ENCODE measurements around the gene LHFPL2. TPM values are rescaled to one million over a fixed set of nuclear protein-coding genes. Genes with fewer than 3 reads are reported as not detected.

The LHFPL2 gene
- total RNA-seq, 1 experiment from 2014 or later = 43.6 TPM

DNA sequence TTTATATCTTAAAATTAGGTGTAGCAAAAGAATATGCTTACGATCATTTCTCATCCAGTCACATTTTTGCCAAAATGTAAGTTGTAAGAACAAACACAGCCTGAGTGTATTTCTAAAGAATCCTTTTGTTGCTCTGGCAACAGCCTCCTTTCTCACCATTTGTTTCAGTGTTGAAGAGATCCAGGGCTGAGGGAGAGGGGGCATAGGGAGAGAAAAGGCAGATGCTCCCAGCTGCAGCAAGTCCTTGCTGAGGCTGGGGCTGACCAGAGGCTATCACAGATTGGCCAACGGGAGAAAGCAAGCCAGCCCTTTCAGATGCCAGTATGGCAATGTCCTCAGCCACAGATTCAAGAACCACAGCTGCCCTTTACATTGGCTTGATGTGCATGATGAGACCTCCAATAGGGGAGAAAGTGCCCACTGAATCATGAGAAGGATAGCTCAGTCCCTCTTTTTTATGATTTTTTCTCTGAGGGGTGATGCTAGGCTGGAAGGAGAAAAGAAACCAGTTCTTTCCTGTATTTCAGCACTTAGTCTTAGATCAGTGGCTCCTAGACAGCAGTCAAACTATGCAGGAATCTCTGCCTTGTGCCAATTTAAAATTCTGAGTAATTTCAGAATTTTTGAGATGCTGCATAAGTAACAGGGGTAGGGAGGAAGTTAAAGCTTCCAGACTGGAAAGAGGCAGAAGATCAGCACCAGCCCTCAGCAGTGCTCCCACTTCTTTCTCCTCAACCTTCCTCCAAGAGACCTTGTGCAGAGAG is 142.1 kb downstream of the LHFPL2 start:
- Mint-ChIP-seq H3K9me3 (ENCODE audit: low read depth, unreplicated experiment) (no peaks in the 10 kb centered on the region), H3K4me3 (ENCODE audit: low read depth, unreplicated experiment) (no peak overlapping the region), H3K4me1 (ENCODE audit: low read depth, unreplicated experiment) (peaks cover 86% of the 10 kb centered on the region), H3K27ac (ENCODE audit: unreplicated experiment) (no peak overlapping the region), H3K36me3 (ENCODE audit: insufficient read depth, unreplicated experiment) (peaks cover 10% of the 10 kb centered on the region), H3K27me3 (ENCODE audit: unreplicated experiment) (no peaks in the 10 kb centered on the region)
- intact Hi-C loops (cut with micrococcal nuclease; ENCODE audit: unreplicated experiment) = no loop called here
- CTCF ChIA-PET = no interaction called here
- no peak for DNase-seq
- TF ChIP-seq, protein P1, sequence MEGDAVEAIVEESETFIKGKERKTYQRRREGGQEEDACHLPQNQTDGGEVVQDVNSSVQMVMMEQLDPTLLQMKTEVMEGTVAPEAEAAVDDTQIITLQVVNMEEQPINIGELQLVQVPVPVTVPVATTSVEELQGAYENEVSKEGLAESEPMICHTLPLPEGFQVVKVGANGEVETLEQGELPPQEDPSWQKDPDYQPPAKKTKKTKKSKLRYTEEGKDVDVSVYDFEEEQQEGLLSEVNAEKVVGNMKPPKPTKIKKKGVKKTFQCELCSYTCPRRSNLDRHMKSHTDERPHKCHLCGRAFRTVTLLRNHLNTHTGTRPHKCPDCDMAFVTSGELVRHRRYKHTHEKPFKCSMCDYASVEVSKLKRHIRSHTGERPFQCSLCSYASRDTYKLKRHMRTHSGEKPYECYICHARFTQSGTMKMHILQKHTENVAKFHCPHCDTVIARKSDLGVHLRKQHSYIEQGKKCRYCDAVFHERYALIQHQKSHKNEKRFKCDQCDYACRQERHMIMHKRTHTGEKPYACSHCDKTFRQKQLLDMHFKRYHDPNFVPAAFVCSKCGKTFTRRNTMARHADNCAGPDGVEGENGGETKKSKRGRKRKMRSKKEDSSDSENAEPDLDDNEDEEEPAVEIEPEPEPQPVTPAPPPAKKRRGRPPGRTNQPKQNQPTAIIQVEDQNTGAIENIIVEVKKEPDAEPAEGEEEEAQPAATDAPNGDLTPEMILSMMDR (IDR thresholded peaks at IDR 0.05; ENCODE audit: unreplicated experiment) = no peak
- no TSS peak for BruUV-seq (replicated peaks)

DNA sequence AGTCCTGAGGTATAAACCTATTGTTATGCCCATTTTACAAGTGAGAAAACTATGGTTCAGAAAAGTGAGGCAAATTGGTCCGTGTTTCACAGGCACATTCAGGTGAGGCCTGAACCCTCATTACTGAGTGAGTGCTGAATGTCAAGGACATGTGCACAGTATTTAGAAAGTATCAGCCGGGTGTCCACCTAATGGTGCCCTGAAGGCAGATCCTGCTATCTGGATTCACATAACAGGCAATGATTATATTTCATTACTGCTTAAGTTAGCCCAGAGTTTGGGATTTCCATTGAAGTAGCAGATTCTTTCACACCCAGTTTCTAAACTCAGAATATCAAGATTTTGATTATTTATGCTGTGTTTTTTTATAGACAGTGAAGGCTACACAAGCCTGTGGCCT is 142.7 kb downstream of the LHFPL2 start:
- Mint-ChIP-seq H3K4me1 (ENCODE audit: low read depth, unreplicated experiment) (peaks cover 86% of the 10 kb centered on the region), H3K27ac (ENCODE audit: unreplicated experiment) (no peak overlapping the region), H3K27me3 (ENCODE audit: unreplicated experiment) (no peaks in the 10 kb centered on the region), H3K36me3 (ENCODE audit: insufficient read depth, unreplicated experiment) (peaks cover 10% of the 10 kb centered on the region), H3K4me3 (ENCODE audit: low read depth, unreplicated experiment) (no peak overlapping the region), H3K9me3 (ENCODE audit: low read depth, unreplicated experiment) (no peaks in the 10 kb centered on the region)
- CTCF ChIA-PET = interaction anchor here (1.4 to 1.5 kb wide), 2 partner anchors 10 to 38 kb away, joined by 5 to 6 read pairs; no protein-coding TSS in a partner anchor
- TF ChIP-seq, protein P1 (IDR thresholded peaks at IDR 0.05; ENCODE audit: unreplicated experiment) = no peak
- intact Hi-C loops (cut with micrococcal nuclease; ENCODE audit: unreplicated experiment) = no loop called here
- no TSS peak for BruUV-seq (replicated peaks)
- DNase-seq = no peak

DNA sequence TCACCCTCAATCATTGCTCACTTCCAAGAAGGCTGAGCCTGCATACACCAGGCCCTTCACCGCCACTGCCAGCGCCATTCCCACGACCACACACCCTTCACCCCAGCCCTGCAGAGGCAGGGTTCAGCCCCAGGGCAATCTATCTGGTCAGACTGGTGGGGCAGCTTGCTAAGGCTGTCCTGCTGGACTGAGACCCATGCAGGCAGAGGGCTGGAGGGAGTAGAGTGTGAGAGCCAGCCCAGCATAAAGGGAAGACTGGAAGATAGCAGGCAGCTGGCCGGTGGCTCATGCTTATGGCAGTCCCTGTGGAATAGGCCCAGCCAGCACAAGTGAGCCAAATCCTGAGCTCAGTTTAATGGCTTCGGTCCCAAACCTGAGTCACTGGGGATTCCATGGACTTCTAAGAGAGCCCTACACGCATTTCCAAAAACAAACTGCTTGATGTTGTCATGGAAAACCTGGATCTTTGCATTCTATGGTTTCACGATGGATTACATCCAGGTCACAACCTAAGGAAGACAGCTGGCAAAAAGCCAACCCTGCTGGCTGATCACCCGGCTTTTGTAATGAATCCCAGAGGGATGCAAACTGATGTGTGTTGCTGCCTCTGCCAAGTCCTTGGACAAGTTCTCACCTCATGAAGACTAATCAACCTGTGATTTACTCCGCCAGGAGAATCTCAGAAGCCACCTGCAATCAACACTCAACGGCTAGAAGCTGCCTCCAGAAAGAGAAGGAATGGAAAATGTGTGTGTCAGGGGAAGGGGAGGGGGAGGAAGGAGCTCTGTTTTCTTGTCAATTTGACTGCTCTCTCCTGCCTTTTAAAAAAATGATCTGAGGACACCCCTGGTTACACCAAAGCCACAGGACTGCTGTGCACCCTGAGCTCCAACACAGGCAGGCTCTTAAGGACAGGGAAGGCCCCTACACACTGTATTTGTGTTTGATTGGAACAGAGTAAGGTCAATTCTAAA is 143.6 kb downstream of the LHFPL2 start:
- H3K36me3 Mint-ChIP-seq (ENCODE audit: insufficient read depth, unreplicated experiment) = peaks cover 10% of the 10 kb centered on the region
- H3K9me3 Mint-ChIP-seq (ENCODE audit: low read depth, unreplicated experiment) = no peaks in the 10 kb centered on the region
- intact Hi-C loops (cut with micrococcal nuclease; ENCODE audit: unreplicated experiment) = no loop called here
- peaks cover 81% of the 10 kb centered on the region for H3K4me1 Mint-ChIP-seq (ENCODE audit: low read depth, unreplicated experiment)
- TF ChIP-seq, protein P1 (IDR thresholded peaks at IDR 0.05; ENCODE audit: unreplicated experiment) = no peak
- CTCF ChIA-PET = interaction anchor here (0.7 to 1.5 kb wide), 4 partner anchors 9 to 1903 kb away, joined by 3 to 6 read pairs (median 4); partner anchors contain the start of gene ZFYVE16
- peak overlapping the region; percentile 41 for H3K4me3 Mint-ChIP-seq (ENCODE audit: low read depth, unreplicated experiment)
- no peaks in the 10 kb centered on the region for H3K27me3 Mint-ChIP-seq (ENCODE audit: unreplicated experiment)
- H3K27ac Mint-ChIP-seq (ENCODE audit: unreplicated experiment) = peak overlapping the region; percentile 73
- peak; percentile 96 for DNase-seq
- BruUV-seq (replicated peaks) = no TSS peak

DNA sequence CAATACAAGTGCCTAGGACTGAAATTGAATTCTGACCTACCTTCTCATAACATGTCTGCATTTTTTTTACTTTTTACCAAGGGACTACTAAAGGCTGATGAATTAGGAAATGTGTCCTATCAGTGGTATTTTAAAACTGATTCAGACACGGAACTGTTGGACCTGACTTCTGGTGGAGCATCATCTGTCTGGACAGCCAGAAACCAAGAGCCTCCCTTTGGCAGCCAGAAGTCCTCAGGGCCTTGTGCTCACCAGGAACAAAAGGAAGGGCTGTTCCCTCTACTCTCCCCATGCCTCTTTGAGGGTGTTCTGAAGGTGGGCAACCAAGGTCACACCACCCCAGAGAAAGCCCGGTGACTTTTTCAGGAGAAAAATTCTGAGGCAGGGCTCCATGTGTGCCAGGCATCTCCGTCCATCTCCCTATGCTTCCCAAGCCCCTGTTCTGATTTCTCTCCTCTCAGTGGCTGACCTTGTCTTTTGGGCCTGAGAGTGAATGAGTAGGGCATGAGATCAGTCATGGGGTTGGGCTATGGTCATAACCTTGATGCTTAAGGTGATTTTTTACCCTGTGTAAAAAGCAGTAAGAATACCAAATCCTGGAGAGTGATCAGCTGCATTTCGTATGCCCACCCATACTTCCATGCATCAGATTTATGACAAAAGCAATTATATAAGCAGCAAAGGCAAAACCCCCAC is 144.5 kb downstream of the LHFPL2 start:
- Mint-ChIP-seq H3K36me3 (ENCODE audit: insufficient read depth, unreplicated experiment) (peaks cover 10% of the 10 kb centered on the region), H3K9me3 (ENCODE audit: low read depth, unreplicated experiment) (no peaks in the 10 kb centered on the region), H3K27ac (ENCODE audit: unreplicated experiment) (peak overlapping the region; percentile 73), H3K4me3 (ENCODE audit: low read depth, unreplicated experiment) (peak overlapping the region; percentile 41), H3K27me3 (ENCODE audit: unreplicated experiment) (no peaks in the 10 kb centered on the region), H3K4me1 (ENCODE audit: low read depth, unreplicated experiment) (peaks cover 83% of the 10 kb centered on the region)
- intact Hi-C loops (cut with micrococcal nuclease; ENCODE audit: unreplicated experiment) = no loop called here
- CTCF ChIA-PET = interaction anchor here (0.7 to 1.5 kb wide), 3 partner anchors 8 to 1904 kb away, joined by 3 to 6 read pairs (median 3); partner anchors contain the start of gene ZFYVE16
- no TSS peak for BruUV-seq (replicated peaks)
- DNase-seq = no peak
- TF ChIP-seq, protein P1 (IDR thresholded peaks at IDR 0.05; ENCODE audit: unreplicated experiment) = no peak

All from Calu3 (cell line).